SW480 (cell line): Measurements from ENCODE around the gene PPM1N.

Experiments
- DNase-seq: peaks from one replicate; pipeline ENCODE4 v3.0.0-alpha.2; 2016; ENCODE audit warnings: low spot score

The PPM1N gene

DNA sequence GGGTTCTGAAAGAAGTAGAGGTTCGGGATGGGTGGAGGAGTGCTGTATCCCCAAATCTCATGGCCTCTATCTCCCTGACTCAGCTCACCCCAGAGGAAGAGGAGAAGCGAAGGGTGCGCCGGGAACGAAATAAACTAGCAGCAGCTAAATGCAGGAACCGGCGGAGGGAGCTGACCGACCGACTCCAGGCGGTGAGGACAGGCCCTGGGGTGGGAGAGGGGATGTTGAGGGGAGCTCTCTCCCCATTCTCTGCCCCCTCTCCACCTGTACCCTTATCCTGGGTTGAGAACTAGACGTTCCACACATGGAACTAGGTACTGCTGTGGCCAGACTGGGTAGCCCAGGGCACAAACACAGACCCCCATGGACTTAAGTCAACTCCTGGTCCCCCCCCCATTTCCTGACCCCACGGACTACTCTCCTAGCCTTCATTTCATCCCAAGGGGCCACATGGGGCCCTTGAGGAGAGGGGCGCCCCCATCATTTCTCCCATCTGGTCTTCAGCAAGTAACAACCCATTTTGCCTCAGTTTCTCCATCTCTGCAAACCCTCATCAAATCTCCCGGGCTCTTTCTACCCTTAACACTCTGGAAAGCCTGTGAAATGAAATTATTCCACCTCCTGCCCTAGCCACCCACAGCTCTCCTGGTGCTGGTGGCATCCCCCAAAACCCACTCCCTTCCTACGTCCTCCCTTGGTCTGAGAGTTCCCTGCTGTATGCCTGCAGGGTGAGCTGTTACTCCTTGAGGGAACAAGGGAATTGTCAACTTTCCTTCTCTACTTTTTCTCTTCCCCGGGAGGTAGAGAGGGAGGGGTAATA, 26.9 kb upstream of the PPM1N start:
- DNase-seq: no peak

GRCh38 chr19:45471931-45472562, 26.2 kb upstream of the PPM1N start:
- no peak for DNase-seq

DNA sequence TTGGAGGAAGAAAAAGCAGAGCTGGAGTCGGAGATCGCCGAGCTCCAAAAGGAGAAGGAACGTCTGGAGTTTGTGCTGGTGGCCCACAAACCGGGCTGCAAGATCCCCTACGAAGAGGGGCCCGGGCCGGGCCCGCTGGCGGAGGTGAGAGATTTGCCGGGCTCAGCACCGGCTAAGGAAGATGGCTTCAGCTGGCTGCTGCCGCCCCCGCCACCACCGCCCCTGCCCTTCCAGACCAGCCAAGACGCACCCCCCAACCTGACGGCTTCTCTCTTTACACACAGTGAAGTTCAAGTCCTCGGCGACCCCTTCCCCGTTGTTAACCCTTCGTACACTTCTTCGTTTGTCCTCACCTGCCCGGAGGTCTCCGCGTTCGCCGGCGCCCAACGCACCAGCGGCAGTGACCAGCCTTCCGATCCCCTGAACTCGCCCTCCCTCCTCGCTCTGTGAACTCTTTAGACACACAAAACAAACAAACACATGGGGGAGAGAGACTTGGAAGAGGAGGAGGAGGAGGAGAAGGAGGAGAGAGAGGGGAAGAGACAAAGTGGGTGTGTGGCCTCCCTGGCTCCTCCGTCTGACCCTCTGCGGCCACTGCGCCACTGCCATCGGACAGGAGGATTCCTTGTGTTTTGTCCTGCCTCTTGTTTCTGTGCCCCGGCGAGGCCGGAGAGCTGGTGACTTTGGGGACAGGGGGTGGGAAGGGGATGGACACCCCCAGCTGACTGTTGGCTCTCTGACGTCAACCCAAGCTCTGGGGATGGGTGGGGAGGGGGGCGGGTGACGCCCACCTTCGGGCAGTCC, 25.5 kb upstream of the PPM1N start:
- DNase-seq: no peak

- no peak for DNase-seq
These were observed 24.9 kb upstream of the PPM1N start for GRCh38 chr19:45473367-45473681.

GRCh38 chr19:45473682-45474605, 24.3 kb upstream of the PPM1N start:
- DNase-seq: no peak

DNA sequence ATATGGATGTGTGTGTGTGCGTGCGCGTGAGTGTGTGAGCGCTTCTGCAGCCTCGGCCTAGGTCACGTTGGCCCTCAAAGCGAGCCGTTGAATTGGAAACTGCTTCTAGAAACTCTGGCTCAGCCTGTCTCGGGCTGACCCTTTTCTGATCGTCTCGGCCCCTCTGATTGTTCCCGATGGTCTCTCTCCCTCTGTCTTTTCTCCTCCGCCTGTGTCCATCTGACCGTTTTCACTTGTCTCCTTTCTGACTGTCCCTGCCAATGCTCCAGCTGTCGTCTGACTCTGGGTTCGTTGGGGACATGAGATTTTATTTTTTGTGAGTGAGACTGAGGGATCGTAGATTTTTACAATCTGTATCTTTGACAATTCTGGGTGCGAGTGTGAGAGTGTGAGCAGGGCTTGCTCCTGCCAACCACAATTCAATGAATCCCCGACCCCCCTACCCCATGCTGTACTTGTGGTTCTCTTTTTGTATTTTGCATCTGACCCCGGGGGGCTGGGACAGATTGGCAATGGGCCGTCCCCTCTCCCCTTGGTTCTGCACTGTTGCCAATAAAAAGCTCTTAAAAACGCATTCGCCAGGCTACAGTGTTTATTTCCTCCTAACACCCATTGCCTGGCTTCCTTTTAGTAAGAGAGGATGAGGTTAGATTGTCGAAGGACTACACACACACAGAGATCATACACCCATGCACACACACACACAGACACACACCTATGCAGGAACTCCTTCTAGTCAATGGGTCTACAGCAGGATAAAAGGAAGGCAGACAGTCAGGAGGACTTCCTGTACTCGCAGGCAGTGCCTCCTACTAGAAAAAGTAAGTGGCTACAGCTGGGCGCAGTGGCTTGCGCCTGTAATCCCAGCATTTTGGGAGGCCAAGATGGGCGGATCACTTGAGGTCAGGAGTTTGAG, 23.4 kb upstream of the PPM1N start:
- DNase-seq: no peak

DNA sequence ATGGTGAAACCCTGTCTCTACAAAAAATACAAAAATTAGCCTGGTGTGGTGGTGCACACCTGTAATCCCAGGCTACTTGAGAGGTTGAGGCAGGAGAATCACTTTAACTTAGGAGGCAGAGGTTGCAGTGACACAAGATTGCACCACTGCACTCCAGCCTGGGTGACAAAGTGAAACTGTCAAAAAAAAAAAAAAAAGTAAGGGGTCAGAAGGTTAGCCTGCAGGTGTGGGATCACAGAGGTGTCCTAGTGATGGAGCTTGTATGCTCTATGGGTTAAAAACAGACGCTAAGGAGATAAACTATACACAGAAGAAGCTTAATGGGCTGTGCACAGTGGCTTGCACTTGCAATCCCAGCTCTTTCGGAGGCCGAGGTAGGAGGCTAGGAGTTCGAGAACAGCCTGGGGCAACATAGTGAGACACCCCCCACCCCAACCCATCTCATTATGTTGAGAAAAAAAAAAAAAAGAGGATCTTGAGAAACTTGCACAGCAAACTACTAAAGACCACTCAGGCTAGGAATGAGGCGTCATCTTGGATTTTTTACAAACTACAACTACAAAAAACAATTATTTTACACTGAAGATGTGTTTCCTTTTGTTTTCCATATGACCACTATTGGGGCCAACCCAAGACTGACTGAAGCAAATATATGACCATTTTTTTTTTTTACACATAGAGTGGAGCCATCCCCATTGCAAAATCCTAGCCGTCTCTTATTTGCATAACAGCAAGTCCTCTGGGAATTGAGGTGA, 22.5 kb upstream of the PPM1N start:
- DNase-seq: no peak

DNA sequence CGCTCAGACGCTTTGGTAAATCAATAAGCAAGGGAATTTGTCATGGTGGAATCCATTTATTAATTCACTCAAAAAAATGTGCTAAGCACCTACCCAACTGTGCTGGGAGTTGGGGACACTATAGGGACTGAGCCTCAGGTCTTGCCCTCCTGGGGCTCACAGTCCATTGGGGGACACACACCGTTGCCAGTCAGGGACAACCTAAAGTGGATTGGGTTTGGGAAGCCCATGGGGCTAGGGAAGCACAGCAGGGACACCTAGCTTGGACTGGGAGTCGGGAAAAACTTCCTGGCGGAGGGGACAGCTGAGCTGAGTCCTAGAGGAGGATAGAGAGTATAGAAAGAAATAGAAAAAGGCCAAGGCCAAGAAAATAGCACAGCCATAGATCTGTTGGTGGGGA, 21.9 kb upstream of the PPM1N start:
- no peak for DNase-seq

DNA sequence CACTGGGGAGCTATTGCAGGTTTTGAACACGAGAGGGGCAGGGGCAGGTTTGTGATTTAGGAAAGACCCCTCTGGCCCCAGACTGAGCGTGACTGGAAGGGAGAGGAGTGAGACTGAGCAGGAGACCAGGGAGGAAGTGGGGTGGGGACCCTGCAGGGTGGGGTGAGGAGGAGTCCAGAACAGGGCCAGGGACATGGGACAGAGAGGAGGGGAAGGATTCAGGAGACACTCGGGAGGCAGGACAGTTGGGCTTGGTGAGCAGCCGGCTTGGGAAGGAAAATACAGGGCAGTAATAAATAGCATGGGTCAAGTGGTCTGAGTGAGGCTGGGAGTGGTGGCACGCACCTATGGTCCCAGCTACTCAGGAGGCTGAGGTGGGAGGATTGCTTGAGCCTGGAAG, 21.1 kb upstream of the PPM1N start:
- DNase-seq: no peak

GRCh38 chr19:45477713-45478453, 20.4 kb upstream of the PPM1N start:
- no peak for DNase-seq

GRCh38 chr19:45478454-45479238, 19.6 kb upstream of the PPM1N start:
- peak; percentile 98 for DNase-seq

GRCh38 chr19:45483033-45483432, 15.2 kb upstream of the PPM1N start:
- no peak for DNase-seq

GRCh38 chr19:45484273-45484945, 13.8 kb upstream of the PPM1N start:
- peak; percentile 77 for DNase-seq

GRCh38 chr19:45485305-45486077, 12.8 kb upstream of the PPM1N start:
- DNase-seq: peak; percentile 98

DNA sequence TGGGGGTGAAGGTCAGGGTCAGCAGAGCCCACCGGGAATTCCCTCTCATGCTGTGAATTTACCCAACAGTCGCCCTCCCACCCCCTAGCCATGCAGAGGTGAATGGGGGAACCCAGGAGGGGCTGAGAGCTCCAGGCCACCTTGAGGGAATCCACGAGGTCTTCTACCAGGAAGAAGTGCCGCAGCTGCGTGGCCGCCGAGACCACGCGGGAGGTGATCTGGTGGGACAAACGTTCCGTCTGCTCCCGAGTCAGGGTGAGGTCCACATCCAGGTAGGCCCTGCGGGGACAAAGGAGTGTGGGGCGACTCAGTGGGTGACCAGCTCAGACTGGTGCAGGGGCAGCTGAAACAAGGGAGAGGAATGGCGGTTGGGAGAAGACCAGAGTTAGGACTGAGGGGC, 9.5 kb upstream of the PPM1N start:
- DNase-seq: no peak

- no peak for DNase-seq
These were observed 8.9 kb upstream of the PPM1N start for GRCh38 chr19:45489216-45489855.

- no peak for DNase-seq
These were observed 6.1 kb upstream of the PPM1N start for GRCh38 chr19:45492137-45492626.
